ENCODE data around the gene TBPL1.

- TF ChIP-seq, protein P1, sequence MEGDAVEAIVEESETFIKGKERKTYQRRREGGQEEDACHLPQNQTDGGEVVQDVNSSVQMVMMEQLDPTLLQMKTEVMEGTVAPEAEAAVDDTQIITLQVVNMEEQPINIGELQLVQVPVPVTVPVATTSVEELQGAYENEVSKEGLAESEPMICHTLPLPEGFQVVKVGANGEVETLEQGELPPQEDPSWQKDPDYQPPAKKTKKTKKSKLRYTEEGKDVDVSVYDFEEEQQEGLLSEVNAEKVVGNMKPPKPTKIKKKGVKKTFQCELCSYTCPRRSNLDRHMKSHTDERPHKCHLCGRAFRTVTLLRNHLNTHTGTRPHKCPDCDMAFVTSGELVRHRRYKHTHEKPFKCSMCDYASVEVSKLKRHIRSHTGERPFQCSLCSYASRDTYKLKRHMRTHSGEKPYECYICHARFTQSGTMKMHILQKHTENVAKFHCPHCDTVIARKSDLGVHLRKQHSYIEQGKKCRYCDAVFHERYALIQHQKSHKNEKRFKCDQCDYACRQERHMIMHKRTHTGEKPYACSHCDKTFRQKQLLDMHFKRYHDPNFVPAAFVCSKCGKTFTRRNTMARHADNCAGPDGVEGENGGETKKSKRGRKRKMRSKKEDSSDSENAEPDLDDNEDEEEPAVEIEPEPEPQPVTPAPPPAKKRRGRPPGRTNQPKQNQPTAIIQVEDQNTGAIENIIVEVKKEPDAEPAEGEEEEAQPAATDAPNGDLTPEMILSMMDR (IDR thresholded peaks at IDR 0.05) = no peak
- TF ChIP-seq POLR2A (IDR thresholded peaks at IDR 0.05) = no peak
These were observed 13.0 kb upstream of the TBPL1 start for GRCh38 chr6:133939778-133940667.

All from breast epithelium (tissue), 3 donors.